ENCODE data around the gene PCDHA4.

Gene PCDHA4

GRCh38 chr5:140855772-140856674, 49.2 kb downstream of the PCDHA4 start, which contains the start of gene PCDHA10:
PCDHA10 (plus strand) TSS chr5:140855897; CDS start chr5:140856049, 152 bp downstream.
- in situ Hi-C loops (cut with MboI; ENCODE audit: low sequenced_read_pairs), result no loop called here

DNA sequence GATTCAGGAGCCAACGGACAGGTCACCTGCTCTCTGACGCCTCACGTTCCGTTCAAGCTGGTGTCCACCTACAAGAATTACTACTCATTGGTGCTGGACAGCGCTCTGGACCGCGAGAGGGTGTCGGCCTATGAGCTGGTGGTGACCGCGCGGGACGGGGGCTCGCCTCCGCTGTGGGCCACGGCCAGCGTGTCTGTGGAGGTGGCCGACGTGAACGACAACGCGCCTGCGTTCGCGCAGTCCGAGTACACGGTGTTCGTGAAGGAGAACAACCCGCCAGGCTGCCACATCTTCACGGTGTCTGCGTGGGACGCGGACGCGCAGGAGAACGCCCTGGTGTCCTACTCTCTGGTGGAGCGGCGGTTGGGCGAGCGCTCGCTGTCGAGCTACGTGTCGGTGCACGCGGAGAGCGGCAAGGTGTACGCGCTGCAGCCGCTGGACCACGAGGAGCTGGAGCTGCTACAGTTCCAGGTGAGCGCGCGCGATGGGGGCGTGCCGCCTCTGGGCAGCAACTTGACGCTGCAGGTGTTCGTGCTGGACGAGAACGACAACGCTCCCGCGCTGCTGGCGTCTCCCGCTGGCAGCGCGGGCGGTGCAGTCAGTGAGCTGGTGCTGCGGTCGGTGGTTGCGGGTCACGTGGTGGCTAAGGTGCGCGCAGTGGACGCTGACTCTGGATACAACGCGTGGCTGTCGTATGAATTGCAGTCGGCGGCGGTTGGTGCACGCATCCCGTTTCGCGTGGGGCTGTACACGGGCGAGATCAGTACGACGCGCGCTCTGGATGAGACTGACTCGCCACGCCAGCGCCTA, 50.5 kb downstream of the PCDHA4 start:
- in situ Hi-C loops (cut with MboI; ENCODE audit: low sequenced_read_pairs), result no loop called here

- in situ Hi-C loops (cut with MboI; ENCODE audit: low sequenced_read_pairs), result no loop called here
Observed at GRCh38 chr5:140857987-140858240, 51.0 kb downstream of the PCDHA4 start.

DNA sequence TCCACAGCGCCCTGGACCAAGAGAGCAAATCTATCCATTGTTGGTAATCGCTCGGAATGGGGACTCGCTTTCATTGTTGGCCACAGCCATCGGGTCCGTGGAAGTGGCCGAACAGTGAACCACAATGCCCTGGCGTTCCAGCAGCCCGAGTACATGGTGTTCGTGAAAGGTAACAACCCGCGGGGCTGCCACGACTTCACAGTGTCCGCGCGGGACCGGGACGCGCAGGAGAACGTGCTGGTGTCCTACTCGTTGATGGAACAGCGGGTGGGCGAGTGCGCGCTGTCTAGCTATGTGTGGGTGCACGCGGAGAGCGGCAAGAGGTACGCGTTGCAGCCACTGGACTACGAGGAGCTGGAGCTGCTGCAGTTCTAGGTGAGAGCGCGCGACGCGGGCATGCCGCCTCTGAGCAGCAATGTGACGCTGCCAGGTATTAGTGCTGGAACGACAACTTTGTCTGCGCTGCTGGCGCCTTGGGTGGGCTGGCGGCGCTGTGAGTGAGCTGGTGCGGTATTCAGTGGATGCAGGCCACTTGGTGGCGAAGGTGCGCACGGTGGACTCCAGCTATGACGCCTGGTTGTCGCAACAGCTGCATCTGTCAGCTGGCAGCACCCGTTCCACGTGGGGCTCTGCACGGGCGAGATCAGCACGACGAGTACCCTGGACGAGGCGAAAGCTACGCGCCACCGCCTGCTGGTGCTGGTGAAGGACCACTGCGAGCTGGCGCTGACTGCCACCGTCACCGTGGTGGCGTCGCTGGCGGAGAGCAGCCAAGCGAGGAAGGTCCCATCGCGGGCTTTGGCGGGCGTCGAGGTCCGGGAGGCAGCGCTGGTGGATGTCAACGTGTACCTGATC, 55.8 kb downstream of the PCDHA4 start:
- in situ Hi-C loops (cut with MboI; ENCODE audit: low sequenced_read_pairs), result no loop called here
